ENCODE data around the gene VSTM2L.

- TF ChIP-seq CTCF (IDR thresholded peaks at IDR 0.05), result no peak
- TF ChIP-seq EP300 (IDR thresholded peaks at IDR 0.05), result no peak
Measured at GRCh38 chr20:37879843-37880242, 23.1 kb upstream of the VSTM2L start.
